Lower leg skin (tissue), 3 donors: ENCODE data around the gene PTPRN2.

ENCODE experiments used
- CTCF ChIP-seq, 3 donors: fragments of 450-650 bp; IDR thresholded peaks; one replicate each; pipeline ENCODE4 v1.5.1; 2016; ENCODE audit warnings: antibody characterized with exemption in 3 of 3, mild to moderate bottlenecking in 3 of 3, moderate library complexity in 2 of 3
- POLR2A ChIP-seq, 2 donors: fragments of 450-650 bp; IDR thresholded peaks; one replicate each; pipeline ENCODE4 v1.6.1; 2016 to 2017; ENCODE audit warnings: antibody characterized with exemption in 2 of 2, mild to moderate bottlenecking in 1 of 2, moderate library complexity in 1 of 2

- TF ChIP-seq POLR2A (IDR thresholded peaks at IDR 0.05) (no peak), CTCF (IDR thresholded peaks at IDR 0.05) (no peak)
Measured at GRCh38 chr7:157845203-157845835, 742.3 kb downstream of the PTPRN2 start.
